GM21576 (cell line): ENCODE results near the gene ZNF394.

Source experiments
- ATAC-seq: cut with Tn5 transposase; IDR thresholded peaks from one replicate; pipeline ENCODE4 v1.9.1; 2021; ENCODE audit warnings: mild to moderate bottlenecking, moderate library complexity; ENCODE audit not compliant: unreplicated experiment

ZNF394 gene

GRCh38 chr7:99453105-99453504, 47.0 kb downstream of the ZNF394 start:
- no peak for ATAC-seq

- ATAC-seq = no peak
Observed at GRCh38 chr7:99452541-99452940, 47.5 kb downstream of the ZNF394 start.

- no peak for ATAC-seq
Observed at GRCh38 chr7:99451936-99452335, 48.1 kb downstream of the ZNF394 start.

GRCh38 chr7:99449326-99449725, 50.8 kb downstream of the ZNF394 start:
- ATAC-seq = no peak

GRCh38 chr7:99448855-99449254, 51.2 kb downstream of the ZNF394 start:
- no peak for ATAC-seq

- ATAC-seq = no peak
Observed at GRCh38 chr7:99447943-99448342, 52.1 kb downstream of the ZNF394 start.

- no peak for ATAC-seq
Observed at GRCh38 chr7:99446096-99446495, 54.0 kb downstream of the ZNF394 start.
